NCI-H2107 treated with DMSO at 0.1 percent for 48 hours (cell line): ENCODE data around the gene NKIRAS1.
"Not testable (repeated sequence)": the region's sequence is repeated elsewhere in the genome, so short reads cannot be mapped to it uniquely, and the experiment has no call there.

ENCODE experiments used
- DNase-seq: peaks from one replicate; lab custom pipeline; 2025; ENCODE audit not compliant: unreplicated experiment; lab: John Stamatoyannopoulos, UW

The NKIRAS1 gene

GRCh38 chr3:23911397-23911796 lies 5.4 kb downstream of the NKIRAS1 start:
- no peak for DNase-seq

DNA sequence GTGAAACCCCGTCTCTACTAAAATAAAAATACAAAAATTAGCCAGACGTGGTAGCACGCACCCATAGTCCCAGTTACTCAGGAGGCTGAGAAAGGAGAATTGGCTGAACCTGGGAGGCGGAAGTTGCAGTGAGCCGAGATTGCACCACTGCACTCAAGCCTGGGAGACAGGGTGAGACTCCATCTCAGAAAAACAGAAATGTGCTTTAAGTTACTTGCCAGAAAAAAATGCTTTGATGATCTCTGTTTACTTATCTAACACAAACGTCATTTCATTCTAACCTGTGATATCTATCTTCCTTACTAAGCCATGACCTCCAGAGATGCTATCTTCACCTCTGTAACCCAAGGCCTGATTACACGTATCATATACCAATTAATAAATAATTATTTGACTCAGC lies 7.4 kb downstream of the NKIRAS1 start:
- no peak for DNase-seq

GRCh38 chr3:23904545-23904944 lies 12.2 kb downstream of the NKIRAS1 start:
- DNase-seq = no peak

DNA sequence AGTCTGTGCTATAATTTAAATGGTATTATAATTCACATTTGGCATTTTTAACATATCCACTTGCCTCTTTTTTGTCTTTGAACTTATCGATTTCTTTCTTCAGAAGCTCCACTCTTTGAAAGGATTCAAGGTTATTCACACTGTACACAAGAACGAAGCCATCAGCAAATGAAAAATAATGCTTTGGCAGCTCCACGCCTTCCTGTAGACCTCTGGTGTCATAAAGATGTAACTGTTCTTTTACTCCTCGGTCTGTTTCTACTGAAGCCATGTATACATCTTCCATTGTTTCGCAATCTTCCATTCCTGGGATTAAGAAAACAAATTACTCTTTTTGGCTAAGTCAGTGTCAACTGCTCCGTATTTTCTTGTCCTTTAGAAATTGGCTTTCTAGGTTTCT lies 16.0 kb downstream of the NKIRAS1 start:
- DNase-seq = no peak

- no peak for DNase-seq
Observed at GRCh38 chr3:23895181-23895580, 21.6 kb downstream of the NKIRAS1 start.

- DNase-seq = no peak
Observed at GRCh38 chr3:23894254-23895061, 22.3 kb downstream of the NKIRAS1 start.

DNA sequence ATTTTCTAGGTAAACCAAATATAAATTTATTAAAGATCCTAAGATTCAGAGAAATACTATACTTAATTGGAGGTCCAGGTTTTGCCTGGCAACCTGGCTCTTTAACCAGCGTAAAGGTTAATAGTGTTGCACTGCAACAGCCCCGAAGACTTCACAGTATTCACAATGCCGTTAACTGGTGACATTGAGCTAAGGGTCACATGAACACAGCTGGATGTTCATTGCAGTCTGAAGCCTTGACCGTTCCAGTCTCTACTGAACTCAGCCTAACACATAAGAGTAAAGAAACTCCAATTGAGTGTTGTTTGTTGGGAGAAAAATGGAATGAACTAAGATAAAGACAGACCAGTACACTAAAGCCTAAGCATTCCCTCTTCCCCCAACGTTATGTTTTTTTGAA lies 26.8 kb downstream of the NKIRAS1 start:
- no peak for DNase-seq

DNA sequence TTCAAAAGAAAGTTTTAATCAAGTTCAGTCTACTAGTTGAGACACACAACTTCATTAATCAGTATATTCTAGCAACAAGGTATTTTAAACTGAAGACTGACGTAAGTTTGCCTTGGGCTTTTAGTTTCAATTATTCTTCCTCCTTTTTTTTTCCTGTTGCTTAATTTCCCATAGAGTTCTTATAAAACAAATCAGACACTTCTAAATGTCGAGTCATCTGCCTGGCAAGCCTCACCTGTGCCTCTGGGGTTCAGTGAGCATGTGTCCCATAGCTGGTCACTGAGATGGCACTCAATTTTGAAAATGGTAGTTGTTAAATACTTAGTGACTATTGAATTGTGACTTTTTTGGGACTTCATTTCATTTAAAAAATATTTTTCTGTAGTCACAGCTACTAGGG lies 27.4 kb downstream of the NKIRAS1 start:
- DNase-seq = no peak

DNA sequence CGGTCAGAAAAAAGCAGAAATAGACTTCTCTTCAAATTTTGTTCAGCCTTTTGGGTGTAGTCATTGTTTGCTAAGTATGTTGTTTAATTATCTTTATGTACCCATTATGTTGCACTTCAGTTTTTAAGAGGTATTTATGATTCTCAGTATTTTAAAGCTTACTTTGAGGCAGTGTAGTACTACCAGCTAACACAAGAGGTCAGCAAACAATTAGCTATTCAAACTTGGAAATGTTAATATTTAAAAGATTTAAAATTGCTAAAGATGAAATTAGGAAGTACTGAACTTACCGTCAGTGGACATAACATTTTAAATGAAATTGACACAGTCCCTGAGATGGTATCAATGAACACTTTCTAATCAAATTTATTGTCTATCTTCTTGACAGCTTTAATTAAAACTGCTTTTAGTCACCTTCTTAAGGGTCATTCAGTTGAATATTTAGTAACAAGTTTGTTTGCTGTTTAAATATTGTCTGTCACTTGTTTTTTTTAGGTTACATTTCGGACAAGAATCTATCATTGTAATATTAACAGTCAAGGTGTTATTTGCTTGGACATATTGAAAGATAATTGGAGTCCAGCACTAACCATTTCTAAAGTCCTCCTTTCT lies 28.1 kb downstream of the NKIRAS1 start:
- DNase-seq = no peak

DNA sequence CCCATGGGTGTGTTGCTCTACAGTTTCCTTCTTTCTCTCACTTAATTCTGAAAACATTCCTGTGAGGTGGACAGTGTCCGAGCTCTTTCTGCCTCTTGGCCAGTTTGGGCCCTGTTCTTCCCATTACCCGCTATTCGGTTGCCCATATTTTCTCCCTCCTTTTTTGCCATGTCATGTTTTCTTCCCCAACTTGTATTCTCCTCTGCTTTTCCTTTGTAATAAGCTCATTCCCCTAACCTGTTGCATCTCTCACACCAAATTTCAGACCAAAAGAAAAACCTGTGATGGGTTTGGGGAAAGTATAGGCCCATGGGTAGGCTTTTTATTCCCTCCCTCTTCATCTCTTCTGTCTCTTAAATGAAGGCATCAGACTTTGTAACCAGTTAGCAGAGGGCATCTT lies 30.5 kb downstream of the NKIRAS1 start:
- DNase-seq = no peak

DNA sequence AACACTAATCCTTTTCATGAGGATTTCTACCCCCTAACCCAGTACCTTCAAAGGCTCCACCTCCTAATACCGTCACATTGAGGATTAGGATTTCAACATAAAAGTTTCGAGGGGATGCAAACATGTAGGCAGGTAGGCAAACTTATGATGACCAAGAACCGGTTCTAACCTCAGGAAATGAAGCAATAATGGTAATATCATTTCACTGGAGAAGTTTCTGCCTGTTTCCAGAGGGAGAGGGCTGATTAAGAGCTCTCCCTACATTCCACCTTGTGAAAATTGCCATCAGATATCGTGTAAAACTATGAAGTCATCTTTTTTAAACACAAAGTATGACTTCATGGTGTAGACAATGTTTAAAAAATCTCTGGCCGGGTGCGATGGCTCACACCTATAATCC lies 31.6 kb downstream of the NKIRAS1 start:
- no peak for DNase-seq

GRCh38 chr3:23884481-23884880 lies 32.3 kb downstream of the NKIRAS1 start:
- no peak for DNase-seq

DNA sequence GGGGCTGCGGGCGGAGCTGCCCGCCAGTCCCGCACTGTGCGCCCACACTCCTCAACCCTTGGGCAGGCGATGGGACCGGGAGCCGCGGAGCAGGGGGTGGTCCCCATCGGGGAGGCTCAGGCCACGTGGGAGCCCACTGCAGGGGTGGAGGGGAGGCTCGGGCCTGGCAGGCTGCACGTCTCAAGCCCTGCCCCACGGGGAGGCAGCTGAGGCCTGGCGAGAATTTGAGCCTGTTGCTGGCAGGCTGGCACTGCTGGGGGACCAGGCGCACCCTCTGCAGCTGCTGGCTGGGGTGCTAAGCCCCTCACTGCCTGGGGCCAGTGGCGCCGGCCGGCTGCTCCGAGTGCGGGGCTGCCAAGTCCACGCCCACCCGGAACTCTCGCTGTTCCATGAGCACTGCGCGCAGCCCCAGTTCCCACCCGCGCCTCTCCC lies 34.3 kb downstream of the NKIRAS1 start:
- no peak for DNase-seq

GRCh38 chr3:23881993-23882392 lies 34.8 kb downstream of the NKIRAS1 start:
- not testable (repeated sequence) for DNase-seq

DNA sequence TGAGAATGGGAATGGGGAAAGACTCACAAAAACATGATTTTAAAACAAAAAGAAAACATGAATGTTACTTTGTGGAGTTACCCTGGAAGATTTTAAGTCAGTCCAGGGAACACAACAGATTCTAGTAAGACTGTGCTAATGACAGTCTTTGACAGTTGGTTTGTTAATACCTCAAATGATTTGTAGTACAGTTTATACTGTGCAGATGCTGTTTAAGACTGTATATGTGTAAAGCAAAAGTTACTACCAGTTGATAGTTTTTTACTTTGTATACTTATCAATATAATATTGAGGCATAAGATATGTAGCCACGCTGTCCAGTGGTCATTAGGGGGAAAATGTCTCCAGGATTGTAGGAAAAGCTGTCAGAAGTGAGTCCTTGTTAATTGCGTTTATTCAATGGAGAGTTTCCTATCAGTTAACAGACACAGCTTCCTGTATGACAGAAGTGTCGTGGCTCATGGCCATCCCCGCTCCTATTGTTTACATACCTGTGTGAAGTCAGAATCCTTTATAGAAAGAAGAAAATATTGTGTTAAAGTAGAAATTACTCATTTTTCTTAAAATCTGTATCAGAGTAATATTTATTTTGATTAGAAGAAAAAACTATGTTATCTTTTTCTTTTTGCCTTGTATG lies 36.0 kb downstream of the NKIRAS1 start:
- DNase-seq = no peak

GRCh38 chr3:23879485-23879884 lies 37.3 kb downstream of the NKIRAS1 start:
- no peak for DNase-seq

GRCh38 chr3:23877329-23877980 lies 39.3 kb downstream of the NKIRAS1 start:
- no peak for DNase-seq

- DNase-seq = no peak
Observed at GRCh38 chr3:23876923-23877322, 39.9 kb downstream of the NKIRAS1 start.

DNA sequence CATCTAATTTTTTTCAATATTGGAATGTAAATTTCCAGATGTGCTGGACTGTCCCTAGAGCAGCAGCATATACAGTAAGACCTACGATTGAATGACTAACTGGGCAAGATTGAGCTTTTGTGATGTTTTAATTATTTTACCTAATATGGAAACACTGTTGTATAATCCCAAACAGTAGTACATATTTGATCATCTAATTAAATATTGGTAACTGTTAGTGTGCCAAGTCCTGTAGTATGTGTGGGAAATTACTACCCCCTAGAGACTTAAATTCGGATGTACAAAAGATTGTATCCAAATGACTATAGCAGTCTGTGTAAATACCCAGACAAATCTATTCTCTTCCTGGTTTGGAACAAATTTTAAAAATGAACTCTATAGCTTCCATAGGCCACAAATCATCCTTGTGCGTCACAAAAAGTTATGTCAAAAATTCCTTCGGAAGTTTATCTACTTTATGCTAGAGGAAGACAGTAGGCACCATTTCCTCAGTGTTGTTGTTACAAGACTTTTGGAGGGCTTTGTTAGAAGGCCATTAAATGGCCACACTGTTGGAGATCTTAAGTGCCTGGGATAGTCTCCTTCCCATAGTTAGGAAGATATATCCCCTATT lies 41.6 kb downstream of the NKIRAS1 start:
- no peak for DNase-seq

DNA sequence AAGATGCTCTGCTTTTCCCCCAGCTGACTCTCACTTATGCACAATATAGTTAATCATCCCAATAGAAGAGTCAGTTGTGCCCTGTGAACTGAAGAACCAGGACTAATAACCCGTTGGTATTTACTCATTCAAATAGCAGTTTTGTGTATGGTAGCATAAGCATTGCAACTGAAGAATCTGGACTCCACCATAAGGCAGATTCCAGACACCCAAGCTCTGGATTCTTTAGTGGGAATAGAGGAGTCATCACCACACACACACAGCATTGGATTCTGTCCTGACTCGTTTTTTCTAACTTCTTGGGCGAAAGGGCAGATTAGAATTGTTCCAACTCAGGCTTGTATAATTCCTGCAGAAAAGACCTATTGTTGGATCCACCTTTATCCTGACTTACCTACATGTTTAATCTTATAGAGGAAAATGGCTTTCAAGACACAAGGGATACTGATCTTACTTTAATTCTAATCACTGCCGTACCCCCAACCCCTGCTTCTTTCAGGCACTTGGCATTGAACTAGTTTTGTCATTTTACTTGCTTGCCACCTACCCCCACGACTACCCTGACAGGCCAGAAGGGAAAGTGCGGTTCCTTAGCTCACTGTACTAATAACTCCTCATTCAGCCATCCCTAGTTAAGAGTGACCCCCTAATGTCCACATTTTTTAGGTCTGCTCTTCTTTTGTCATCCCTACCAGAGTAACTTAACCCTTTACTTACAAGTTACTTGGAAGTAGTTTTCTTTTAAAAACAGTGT lies 42.3 kb downstream of the NKIRAS1 start:
- DNase-seq = no peak

DNA sequence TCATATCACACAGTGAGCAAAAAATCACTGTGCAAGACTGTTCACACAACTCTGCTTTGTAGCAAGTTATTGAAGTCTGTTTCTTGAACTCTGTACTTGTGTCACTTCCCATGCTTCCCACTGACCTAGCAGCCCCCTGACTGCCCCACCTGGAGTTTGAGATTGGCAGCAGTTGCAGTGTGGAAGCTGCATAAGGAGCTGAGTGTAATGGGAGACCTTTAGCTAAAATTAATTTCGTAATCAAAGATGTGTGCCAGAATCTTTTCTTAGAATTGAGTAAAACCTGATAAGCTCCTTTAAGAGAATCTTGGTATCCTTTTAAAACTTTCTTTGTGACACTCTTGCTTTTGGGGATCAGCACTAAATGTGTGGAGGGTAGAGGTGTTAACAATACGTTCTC lies 42.8 kb downstream of the NKIRAS1 start:
- no peak for DNase-seq
